ENCODE results near the gene TLX2. TPM values are rescaled to one million over a fixed set of nuclear protein-coding genes. Genes with fewer than 3 reads are reported as not detected.

The TLX2 gene
- total and polyA plus RNA-seq, 4 donors, result not detected

- H3K4me1 ChIP-seq (ENCODE audit: control insufficient read depth in 4 of 4, insufficient read depth in 4 of 4, low read length in 3 of 4), result peaks cover 17 to 72% (median 54%) of the 10 kb centered on the region in 4 donors
- H3K36me3 ChIP-seq (ENCODE audit: control insufficient read depth in 4 of 4, insufficient read depth in 3 of 4, low read depth in 1 of 4, low read length in 3 of 4), result peaks cover 0 to 4% (median 2%) of the 10 kb centered on the region in 4 donors
- peak overlapping the region; percentile 7 to 50 (median 50) for H3K4me3 ChIP-seq (ENCODE audit: low read depth in 1 of 3, low read length in 3 of 3)
- no peak for DNase-seq (ENCODE audit: low spot score)
- no peak overlapping the region for H3K27ac ChIP-seq (ENCODE audit: low read depth in 1 of 2, low read length in 2 of 2)
- TF ChIP-seq ATF3 (IDR thresholded peaks at IDR 0.05), result no peak
- no peak for TF ChIP-seq JUND (IDR thresholded peaks at IDR 0.05)
- H3K9ac ChIP-seq (ENCODE audit: low read depth in 1 of 2, low read length in 2 of 2), result peak overlapping the region in 1 of 2 donors; percentile 23
- H3K9me3 ChIP-seq (ENCODE audit: control insufficient read depth in 4 of 4, low read length in 3 of 4), result no peaks in the 10 kb centered on the region
- H3K27me3 ChIP-seq (ENCODE audit: control insufficient read depth in 4 of 4, insufficient read depth in 4 of 4, low read length in 3 of 4), result no peaks in the 10 kb centered on the region
- WGBS, result 13% methylated on average over 41 of the region's 41 CpGs
These were observed 15.6 kb upstream of the TLX2 start for GRCh38 chr2:74498500-74499266.

- DNase-seq (ENCODE audit: low spot score), result peak; percentile 42
- Histone ChIP-seq H3K9ac (ENCODE audit: low read depth in 1 of 2, low read length in 2 of 2) (peak within 1 kb of the TSS in 1 of 2 donors; percentile 23), H3K4me1 (ENCODE audit: control insufficient read depth in 4 of 4, insufficient read depth in 4 of 4, low read length in 3 of 4) (peaks cover 19 to 77% (median 60%) of the 10 kb centered on the region in 4 donors), H3K27me3 (ENCODE audit: control insufficient read depth in 4 of 4, insufficient read depth in 4 of 4, low read length in 3 of 4) (no peaks in the 10 kb centered on the region), H3K36me3 (ENCODE audit: control insufficient read depth in 4 of 4, insufficient read depth in 3 of 4, low read depth in 1 of 4, low read length in 3 of 4) (no peaks in the 10 kb centered on the region), H3K27ac (ENCODE audit: low read depth in 1 of 2, low read length in 2 of 2) (no peak within 1 kb of the TSS), H3K4me3 (ENCODE audit: low read depth in 1 of 3, low read length in 3 of 3) (peak within 1 kb of the TSS; percentile 7 to 50 (median 50)), H3K9me3 (ENCODE audit: control insufficient read depth in 4 of 4, low read length in 3 of 4) (no peaks in the 10 kb centered on the region)
- TF ChIP-seq FOXA2 (IDR thresholded peaks at IDR 0.05), result no peak
- TF ChIP-seq RXRA (IDR thresholded peaks at IDR 0.05), result no peak
- TF ChIP-seq NR2F2 (IDR thresholded peaks at IDR 0.05), result no peak
- no peak for TF ChIP-seq EGR1 (IDR thresholded peaks at IDR 0.05; ENCODE audit: low read depth in 2 of 2)
- TF ChIP-seq JUND (IDR thresholded peaks at IDR 0.05), result no peak
- WGBS, result 14% methylated on average over 65 of the region's 65 CpGs
These were observed 14.8 kb upstream of the TLX2 start, which contains the start of gene LBX2 for GRCh38 chr2:74499267-74499939. Gene LBX2, minus strand, starts transcription at chr2:74499603. Its CDS starts 66 bp downstream, at chr2:74499537.

GRCh38 chr2:74499940-74500577 is 14.2 kb upstream of the TLX2 start:
- no peak for DNase-seq (ENCODE audit: low spot score)
- Histone ChIP-seq H3K4me1 (ENCODE audit: control insufficient read depth in 4 of 4, insufficient read depth in 4 of 4, low read length in 3 of 4) (peaks cover 22 to 83% (median 66%) of the 10 kb centered on the region in 4 donors), H3K4me3 (ENCODE audit: low read depth in 1 of 3, low read length in 3 of 3) (peak overlapping the region in 1 of 3 donors; percentile 50), H3K9me3 (ENCODE audit: control insufficient read depth in 4 of 4, low read length in 3 of 4) (no peaks in the 10 kb centered on the region), H3K27ac (ENCODE audit: low read depth in 1 of 2, low read length in 2 of 2) (no peak overlapping the region), H3K36me3 (ENCODE audit: control insufficient read depth in 4 of 4, insufficient read depth in 3 of 4, low read depth in 1 of 4, low read length in 3 of 4) (peaks cover 0 to 2% (median 0%) of the 10 kb centered on the region in 4 donors), H3K9ac (ENCODE audit: low read depth in 1 of 2, low read length in 2 of 2) (no peak overlapping the region), H3K27me3 (ENCODE audit: control insufficient read depth in 4 of 4, insufficient read depth in 4 of 4, low read length in 3 of 4) (no peaks in the 10 kb centered on the region)
- 64% methylated on average over 15 of the region's 15 CpGs for WGBS
- TF ChIP-seq TAF1 (conservative IDR thresholded peaks at IDR 0.05), result no peak
- no peak for TF ChIP-seq CTCF (IDR thresholded peaks at IDR 0.05; ENCODE audit: low read depth, low read length, missing input control)
- no peak for TF ChIP-seq HNF4A (conservative IDR thresholded peaks at IDR 0.05)
- TF ChIP-seq ATF3 (IDR thresholded peaks at IDR 0.05), result no peak
- TF ChIP-seq RXRA (IDR thresholded peaks at IDR 0.05), result no peak
- no peak for TF ChIP-seq YY1 (IDR thresholded peaks at IDR 0.05)
- TF ChIP-seq NR2F2 (IDR thresholded peaks at IDR 0.05), result no peak
- no peak for TF ChIP-seq HNF4G (IDR thresholded peaks at IDR 0.05)
- TF ChIP-seq SP1 (IDR thresholded peaks at IDR 0.05), result no peak
- TF ChIP-seq GABPA (IDR thresholded peaks at IDR 0.05 in 1 of 2, conservative IDR thresholded peaks at IDR 0.05 in 1 of 2), result no peak
- no peak for TF ChIP-seq EGR1 (IDR thresholded peaks at IDR 0.05; ENCODE audit: low read depth in 2 of 2)
- no peak for TF ChIP-seq RAD21 (IDR thresholded peaks at IDR 0.05)
- TF ChIP-seq JUND (IDR thresholded peaks at IDR 0.05), result no peak
- TF ChIP-seq REST (IDR thresholded peaks at IDR 0.05), result no peak
- TF ChIP-seq MAX (IDR thresholded peaks at IDR 0.05), result no peak

Measured in liver (tissue), 9 donors.